ENCODE measurements around the gene MEI4. TPM values are rescaled to one million over a fixed set of nuclear protein-coding genes. Genes with fewer than 3 reads are reported as not detected.
"Not testable (repeated sequence)": the region's sequence is repeated elsewhere in the genome, so short reads cannot be mapped to it uniquely, and the experiment has no call there.

The MEI4 gene
- total RNA-seq, 4 donors from 2014 or later = 0.41 TPM; not detected in 3

GRCh38 chr6:77674211-77674610 lies 21.4 kb downstream of the MEI4 start:
- Histone ChIP-seq H3K9me3 (no peaks in the 10 kb centered on the region), H3K36me3 (no peaks in the 10 kb centered on the region), H3K27me3 (no peaks in the 10 kb centered on the region), H3K27ac (no peak overlapping the region), H3K4me1 (no peaks in the 10 kb centered on the region), H3K4me3 (no peak overlapping the region)
- TF ChIP-seq CTCF (IDR thresholded peaks at IDR 0.05) = no peak
- TF ChIP-seq POLR2A (IDR thresholded peaks at IDR 0.05) = no peak
- intact Hi-C loops (cut with DNase I; ENCODE audit: low total_unique reads) = no loop called here
- DNase-seq = no peak

DNA sequence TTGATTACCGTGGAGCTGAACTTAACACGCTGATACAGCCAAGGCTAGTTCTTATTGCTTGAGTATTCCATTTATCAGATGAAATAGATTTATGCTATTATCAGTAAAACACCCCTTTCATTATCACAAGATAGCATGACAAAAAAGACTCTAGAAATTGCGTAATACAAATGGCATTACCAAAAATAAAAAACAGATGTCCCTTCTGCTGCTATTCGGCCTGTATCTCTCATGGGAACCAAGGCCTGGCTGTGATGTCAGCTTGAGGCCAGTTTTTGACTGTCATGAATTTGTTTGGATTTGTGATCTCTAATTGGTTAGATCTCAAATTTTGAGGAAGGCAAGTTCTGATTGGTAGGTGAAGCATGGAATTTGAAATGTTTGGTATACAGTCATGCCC lies 25.2 kb downstream of the MEI4 start:
- H3K9me3 ChIP-seq = no peaks in the 10 kb centered on the region

GRCh38 chr6:77683515-77683914 lies 30.7 kb downstream of the MEI4 start:
- Histone ChIP-seq H3K4me1 (no peaks in the 10 kb centered on the region), H3K27me3 (no peaks in the 10 kb centered on the region), H3K9me3 (no peaks in the 10 kb centered on the region), H3K27ac (no peak overlapping the region), H3K36me3 (no peaks in the 10 kb centered on the region), H3K4me3 (no peak overlapping the region)
- intact Hi-C loops (cut with DNase I; ENCODE audit: low total_unique reads) = no loop called here
- TF ChIP-seq POLR2A (IDR thresholded peaks at IDR 0.05) = no peak
- TF ChIP-seq CTCF (IDR thresholded peaks at IDR 0.05) = no peak
- DNase-seq = no peak

More for the DNA sequence above, 25.2 kb downstream of the MEI4 start:
- Histone ChIP-seq H3K4me1 (no peaks in the 10 kb centered on the region), H3K36me3 (no peaks in the 10 kb centered on the region), H3K27me3 (no peaks in the 10 kb centered on the region), H3K27ac (no peak overlapping the region), H3K4me3 (no peak overlapping the region)
- DNase-seq = no peak
- no peak for TF ChIP-seq CTCF (IDR thresholded peaks at IDR 0.05)
- no peak for TF ChIP-seq POLR2A (IDR thresholded peaks at IDR 0.05)
- intact Hi-C loops (cut with DNase I; ENCODE audit: low total_unique reads) = no loop called here

DNA sequence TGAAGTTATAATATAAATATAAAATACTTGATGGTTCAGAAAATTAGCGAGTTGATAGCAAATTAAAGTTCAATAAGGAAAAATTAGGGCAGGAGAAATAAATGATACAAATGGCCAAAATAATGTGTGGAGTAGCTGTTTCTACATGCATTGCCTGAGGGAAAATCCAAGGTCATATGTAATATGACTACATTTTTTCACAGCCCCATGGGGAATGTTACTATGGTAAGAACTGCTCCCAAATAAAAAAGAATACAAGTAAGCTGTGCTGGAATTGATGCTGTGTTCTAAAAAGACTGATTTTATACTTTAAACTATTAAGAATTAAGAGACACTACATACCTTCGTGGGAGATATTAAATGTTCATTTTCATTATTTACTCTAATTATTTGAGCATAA lies 34.1 kb downstream of the MEI4 start:
- H3K9me3 ChIP-seq = no peaks in the 10 kb centered on the region
- H3K27ac ChIP-seq = no peak overlapping the region
- H3K4me3 ChIP-seq = no peak overlapping the region
- intact Hi-C loops (cut with DNase I; ENCODE audit: low total_unique reads) = no loop called here
- no peaks in the 10 kb centered on the region for H3K4me1 ChIP-seq
- H3K36me3 ChIP-seq = no peaks in the 10 kb centered on the region
- no peaks in the 10 kb centered on the region for H3K27me3 ChIP-seq
- TF ChIP-seq CTCF (IDR thresholded peaks at IDR 0.05) = no peak
- TF ChIP-seq POLR2A (IDR thresholded peaks at IDR 0.05) = no peak
- DNase-seq = no peak

- Histone ChIP-seq H3K9me3 (no peaks in the 10 kb centered on the region), H3K36me3 (no peaks in the 10 kb centered on the region), H3K4me3 (no peak overlapping the region), H3K27me3 (no peaks in the 10 kb centered on the region), H3K27ac (no peak overlapping the region), H3K4me1 (no peaks in the 10 kb centered on the region)
- no peak for TF ChIP-seq POLR2A (IDR thresholded peaks at IDR 0.05)
- no peak for TF ChIP-seq CTCF (IDR thresholded peaks at IDR 0.05)
- intact Hi-C loops (cut with DNase I; ENCODE audit: low total_unique reads) = no loop called here
- DNase-seq = no peak
Measured at GRCh38 chr6:77688649-77689048, 35.8 kb downstream of the MEI4 start.

GRCh38 chr6:77700095-77700494 lies 47.3 kb downstream of the MEI4 start:
- H3K27ac ChIP-seq; DNase-seq; H3K36me3 ChIP-seq; H3K4me3 ChIP-seq; H3K27me3 ChIP-seq; H3K4me1 ChIP-seq; H3K9me3 ChIP-seq; intact Hi-C loops (cut with DNase I; ENCODE audit: low total_unique reads): not testable (repeated sequence)
